ENCODE results near the gene TFB1M.

DNA sequence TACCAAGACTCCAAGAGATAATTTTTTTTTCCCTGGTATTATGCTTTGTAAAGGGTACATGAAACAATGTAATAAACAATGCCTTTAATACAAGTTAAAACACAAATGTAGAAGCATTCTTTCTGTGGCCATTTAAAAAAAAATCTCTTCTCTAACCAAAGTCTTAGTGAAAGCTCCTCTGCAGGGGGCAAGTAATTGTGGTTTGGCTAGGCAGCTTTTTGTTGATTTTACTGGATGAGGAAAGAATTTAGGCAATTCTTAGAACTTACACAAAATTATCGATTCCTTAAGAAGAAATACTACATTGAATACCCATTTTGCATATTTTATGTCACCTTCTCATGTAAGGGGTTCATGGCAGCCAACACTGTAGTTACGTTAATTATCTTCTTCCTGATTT lies 12.4 kb downstream of the TFB1M start:
- TF ChIP-seq, protein P1, sequence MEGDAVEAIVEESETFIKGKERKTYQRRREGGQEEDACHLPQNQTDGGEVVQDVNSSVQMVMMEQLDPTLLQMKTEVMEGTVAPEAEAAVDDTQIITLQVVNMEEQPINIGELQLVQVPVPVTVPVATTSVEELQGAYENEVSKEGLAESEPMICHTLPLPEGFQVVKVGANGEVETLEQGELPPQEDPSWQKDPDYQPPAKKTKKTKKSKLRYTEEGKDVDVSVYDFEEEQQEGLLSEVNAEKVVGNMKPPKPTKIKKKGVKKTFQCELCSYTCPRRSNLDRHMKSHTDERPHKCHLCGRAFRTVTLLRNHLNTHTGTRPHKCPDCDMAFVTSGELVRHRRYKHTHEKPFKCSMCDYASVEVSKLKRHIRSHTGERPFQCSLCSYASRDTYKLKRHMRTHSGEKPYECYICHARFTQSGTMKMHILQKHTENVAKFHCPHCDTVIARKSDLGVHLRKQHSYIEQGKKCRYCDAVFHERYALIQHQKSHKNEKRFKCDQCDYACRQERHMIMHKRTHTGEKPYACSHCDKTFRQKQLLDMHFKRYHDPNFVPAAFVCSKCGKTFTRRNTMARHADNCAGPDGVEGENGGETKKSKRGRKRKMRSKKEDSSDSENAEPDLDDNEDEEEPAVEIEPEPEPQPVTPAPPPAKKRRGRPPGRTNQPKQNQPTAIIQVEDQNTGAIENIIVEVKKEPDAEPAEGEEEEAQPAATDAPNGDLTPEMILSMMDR (tag by site-specific recombination; IDR thresholded peaks at IDR 0.05), result no peak
- TF ChIP-seq ZNF501 (tag by site-specific recombination; IDR thresholded peaks at IDR 0.05), result no peak
- TF ChIP-seq ZNF311 (tag by site-specific recombination; IDR thresholded peaks at IDR 0.05; ENCODE audit: borderline replicate concordance), result no peak
